HL-60 (cell line): ENCODE data around the gene JUP.

ENCODE experiments used
- DNase-seq, 2 experiments: peaks; one replicate each; pipeline ENCODE4 v3.0.0-alpha.2; 2010 to 2020; ENCODE audit warnings: low read depth in 1 of 2, low spot score in 1 of 2
- H3K27ac ChIP-seq: fragments of 250-450 bp; sonication (Bioruptor Pico); replicated peaks from 2 replicates; pipeline ENCODE4 v1.5.1; 2020; ENCODE audit warnings: mild to moderate bottlenecking, moderate library complexity
- H3K27me3 ChIP-seq: fragments of 250-450 bp; sonication (Bioruptor Pico); 2 replicates; pipeline ENCODE4 v1.5.1; 2021; ENCODE audit warnings: mild to moderate bottlenecking, moderate library complexity; ENCODE audit not compliant: insufficient read depth, poor library complexity, severe bottlenecking
- H3K4me3 ChIP-seq: replicated peaks from 2 replicates; pipeline ENCODE4 v1.5.1; 2011; ENCODE audit warnings: mild to moderate bottlenecking, control low read depth, low read length; ENCODE audit not compliant: insufficient read depth
- GABPA ChIP-seq: IDR thresholded peaks from 2 replicates; pipeline ENCODE4 v1.6.1; 2012; ENCODE audit warnings: low read depth
- POLR2AphosphoS5 ChIP-seq: IDR thresholded peaks from 2 replicates; pipeline ENCODE4 v1.6.1; 2012; ENCODE audit warnings: low read depth
- SPI1 ChIP-seq: IDR thresholded peaks from 2 replicates; pipeline ENCODE4 v1.6.1; 2012; ENCODE audit warnings: low read depth, mild to moderate bottlenecking, borderline replicate concordance
- TF ChIP-seq, protein P1 (sequence below): IDR thresholded peaks from one replicate; pipeline ENCODE4 v1.5.1; 2011; ENCODE audit warnings: low read length, control low read depth, inconsistent platforms; ENCODE audit not compliant: insufficient read depth
- TF ChIP-seq, protein P2 (sequence below): IDR thresholded peaks from 2 replicates; pipeline ENCODE4 v1.6.1; 2012; ENCODE audit warnings: low read depth; ENCODE audit not compliant: insufficient replicate concordance

JUP gene

DNA sequence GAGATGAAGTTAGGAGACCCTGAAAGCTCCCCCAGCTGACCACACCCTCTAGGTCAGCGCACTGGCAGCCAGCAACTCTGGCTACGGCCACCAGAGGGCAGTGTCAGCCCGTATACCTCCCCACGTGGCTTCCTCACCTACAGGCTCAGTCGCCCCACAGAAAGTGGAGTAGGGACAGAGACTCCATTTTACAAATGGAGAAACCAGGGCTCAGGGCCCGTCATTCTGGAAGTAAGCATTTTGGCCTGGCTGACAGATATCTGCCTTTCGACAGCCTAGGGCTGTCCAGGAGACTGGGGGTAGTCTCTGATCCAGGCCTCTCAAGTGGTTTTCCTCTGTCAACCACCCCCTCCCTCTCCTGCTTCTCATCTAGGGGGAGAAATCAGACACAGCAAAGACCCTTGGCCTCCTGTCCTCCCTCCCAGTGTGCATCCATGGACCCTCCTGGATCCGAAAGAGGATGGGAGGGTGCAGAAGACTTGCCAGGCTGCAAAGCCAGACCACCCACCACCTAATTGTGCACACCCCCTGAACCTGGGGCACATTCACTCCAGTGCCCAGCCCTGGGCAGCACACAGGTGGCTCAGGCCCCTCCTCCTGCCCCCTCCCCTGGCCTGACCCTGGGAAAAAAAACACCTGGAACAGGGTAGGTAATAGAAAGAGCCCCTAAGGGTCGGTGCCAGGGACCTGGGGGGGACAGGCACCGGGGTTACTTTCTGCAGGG lies 48.3 kb downstream of the JUP start:
- TF ChIP-seq, protein P1, sequence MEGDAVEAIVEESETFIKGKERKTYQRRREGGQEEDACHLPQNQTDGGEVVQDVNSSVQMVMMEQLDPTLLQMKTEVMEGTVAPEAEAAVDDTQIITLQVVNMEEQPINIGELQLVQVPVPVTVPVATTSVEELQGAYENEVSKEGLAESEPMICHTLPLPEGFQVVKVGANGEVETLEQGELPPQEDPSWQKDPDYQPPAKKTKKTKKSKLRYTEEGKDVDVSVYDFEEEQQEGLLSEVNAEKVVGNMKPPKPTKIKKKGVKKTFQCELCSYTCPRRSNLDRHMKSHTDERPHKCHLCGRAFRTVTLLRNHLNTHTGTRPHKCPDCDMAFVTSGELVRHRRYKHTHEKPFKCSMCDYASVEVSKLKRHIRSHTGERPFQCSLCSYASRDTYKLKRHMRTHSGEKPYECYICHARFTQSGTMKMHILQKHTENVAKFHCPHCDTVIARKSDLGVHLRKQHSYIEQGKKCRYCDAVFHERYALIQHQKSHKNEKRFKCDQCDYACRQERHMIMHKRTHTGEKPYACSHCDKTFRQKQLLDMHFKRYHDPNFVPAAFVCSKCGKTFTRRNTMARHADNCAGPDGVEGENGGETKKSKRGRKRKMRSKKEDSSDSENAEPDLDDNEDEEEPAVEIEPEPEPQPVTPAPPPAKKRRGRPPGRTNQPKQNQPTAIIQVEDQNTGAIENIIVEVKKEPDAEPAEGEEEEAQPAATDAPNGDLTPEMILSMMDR: peak; percentile 97
- TF ChIP-seq SPI1: peak; percentile 10; the same call in 1 of the 2 replicates
- TF ChIP-seq, protein P2, sequence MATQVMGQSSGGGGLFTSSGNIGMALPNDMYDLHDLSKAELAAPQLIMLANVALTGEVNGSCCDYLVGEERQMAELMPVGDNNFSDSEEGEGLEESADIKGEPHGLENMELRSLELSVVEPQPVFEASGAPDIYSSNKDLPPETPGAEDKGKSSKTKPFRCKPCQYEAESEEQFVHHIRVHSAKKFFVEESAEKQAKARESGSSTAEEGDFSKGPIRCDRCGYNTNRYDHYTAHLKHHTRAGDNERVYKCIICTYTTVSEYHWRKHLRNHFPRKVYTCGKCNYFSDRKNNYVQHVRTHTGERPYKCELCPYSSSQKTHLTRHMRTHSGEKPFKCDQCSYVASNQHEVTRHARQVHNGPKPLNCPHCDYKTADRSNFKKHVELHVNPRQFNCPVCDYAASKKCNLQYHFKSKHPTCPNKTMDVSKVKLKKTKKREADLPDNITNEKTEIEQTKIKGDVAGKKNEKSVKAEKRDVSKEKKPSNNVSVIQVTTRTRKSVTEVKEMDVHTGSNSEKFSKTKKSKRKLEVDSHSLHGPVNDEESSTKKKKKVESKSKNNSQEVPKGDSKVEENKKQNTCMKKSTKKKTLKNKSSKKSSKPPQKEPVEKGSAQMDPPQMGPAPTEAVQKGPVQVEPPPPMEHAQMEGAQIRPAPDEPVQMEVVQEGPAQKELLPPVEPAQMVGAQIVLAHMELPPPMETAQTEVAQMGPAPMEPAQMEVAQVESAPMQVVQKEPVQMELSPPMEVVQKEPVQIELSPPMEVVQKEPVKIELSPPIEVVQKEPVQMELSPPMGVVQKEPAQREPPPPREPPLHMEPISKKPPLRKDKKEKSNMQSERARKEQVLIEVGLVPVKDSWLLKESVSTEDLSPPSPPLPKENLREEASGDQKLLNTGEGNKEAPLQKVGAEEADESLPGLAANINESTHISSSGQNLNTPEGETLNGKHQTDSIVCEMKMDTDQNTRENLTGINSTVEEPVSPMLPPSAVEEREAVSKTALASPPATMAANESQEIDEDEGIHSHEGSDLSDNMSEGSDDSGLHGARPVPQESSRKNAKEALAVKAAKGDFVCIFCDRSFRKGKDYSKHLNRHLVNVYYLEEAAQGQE: no peak
- Histone ChIP-seq H3K4me3 (no peak overlapping the region), H3K27me3 (peaks cover 39% of the 10 kb centered on the region), H3K27ac (no peak overlapping the region)
- DNase-seq: peak; percentile 54 to 79

DNA sequence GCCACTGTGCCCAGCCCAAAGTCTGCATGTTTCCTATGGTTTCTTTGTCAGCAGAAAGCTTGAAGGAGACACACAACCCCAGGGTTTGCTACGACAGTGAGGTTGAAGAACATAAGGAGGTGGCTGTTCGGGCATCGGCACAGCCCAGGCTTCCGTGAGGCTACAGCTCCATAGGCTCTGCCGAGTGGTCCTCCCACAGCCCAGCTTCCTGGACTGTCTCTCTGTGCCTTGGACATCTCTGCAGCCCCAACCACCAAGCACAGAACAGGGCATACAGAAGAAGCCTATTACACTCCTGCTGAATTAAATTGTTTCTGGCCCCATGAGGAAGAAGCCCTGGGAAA lies 48.9 kb downstream of the JUP start:
- Histone ChIP-seq H3K27me3 (peaks cover 43% of the 10 kb centered on the region), H3K4me3 (no peak overlapping the region), H3K27ac (no peak overlapping the region)
- TF ChIP-seq POLR2AphosphoS5 (no peak), SPI1 (no peak), GABPA (no peak)
- TF ChIP-seq, protein P2: no peak
- TF ChIP-seq, protein P1: no peak
- DNase-seq: no peak

DNA sequence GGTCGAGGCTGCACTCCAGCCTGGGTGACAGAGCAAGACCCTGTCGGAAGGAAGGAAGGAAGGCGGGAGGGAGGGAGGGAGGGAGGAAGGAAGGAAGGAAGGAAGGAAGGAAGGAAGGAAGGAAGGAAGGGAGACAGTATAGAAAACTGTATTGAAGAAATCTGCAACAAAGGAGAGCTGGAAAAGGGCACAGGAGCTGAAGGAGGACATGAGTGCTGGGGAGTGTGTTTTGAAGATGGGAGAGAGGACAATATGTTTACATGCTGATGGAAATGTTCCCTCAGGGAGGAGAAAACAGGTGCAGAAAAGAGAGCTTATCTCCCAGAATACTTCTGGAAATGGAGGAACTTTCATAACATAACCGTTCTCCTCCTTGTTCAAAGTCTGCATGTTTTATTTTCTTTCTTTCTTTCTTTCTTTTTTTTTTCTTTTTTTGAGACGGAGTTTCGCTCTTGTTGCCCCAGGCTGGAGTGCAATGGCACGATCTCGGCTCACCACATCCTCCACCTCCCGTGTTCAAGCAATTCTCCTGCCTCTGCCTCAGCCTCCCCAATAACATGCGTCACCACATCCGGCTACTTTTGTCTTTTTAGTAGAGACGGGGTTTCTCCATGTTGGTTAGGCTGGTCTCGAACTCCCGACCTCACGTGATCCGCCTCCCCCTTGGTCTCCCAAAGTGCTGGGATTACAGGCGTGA lies 49.4 kb downstream of the JUP start:
- TF ChIP-seq, protein P2: no peak
- no peak for TF ChIP-seq POLR2AphosphoS5
- no peak for TF ChIP-seq GABPA
- TF ChIP-seq SPI1: no peak
- TF ChIP-seq, protein P1: no peak
- peaks cover 48% of the 10 kb centered on the region for H3K27me3 ChIP-seq
- H3K27ac ChIP-seq: no peak overlapping the region
- no peak overlapping the region for H3K4me3 ChIP-seq
- no peak for DNase-seq
